Measurements from ENCODE around the gene OR2S2.

OR2S2 gene

DNA sequence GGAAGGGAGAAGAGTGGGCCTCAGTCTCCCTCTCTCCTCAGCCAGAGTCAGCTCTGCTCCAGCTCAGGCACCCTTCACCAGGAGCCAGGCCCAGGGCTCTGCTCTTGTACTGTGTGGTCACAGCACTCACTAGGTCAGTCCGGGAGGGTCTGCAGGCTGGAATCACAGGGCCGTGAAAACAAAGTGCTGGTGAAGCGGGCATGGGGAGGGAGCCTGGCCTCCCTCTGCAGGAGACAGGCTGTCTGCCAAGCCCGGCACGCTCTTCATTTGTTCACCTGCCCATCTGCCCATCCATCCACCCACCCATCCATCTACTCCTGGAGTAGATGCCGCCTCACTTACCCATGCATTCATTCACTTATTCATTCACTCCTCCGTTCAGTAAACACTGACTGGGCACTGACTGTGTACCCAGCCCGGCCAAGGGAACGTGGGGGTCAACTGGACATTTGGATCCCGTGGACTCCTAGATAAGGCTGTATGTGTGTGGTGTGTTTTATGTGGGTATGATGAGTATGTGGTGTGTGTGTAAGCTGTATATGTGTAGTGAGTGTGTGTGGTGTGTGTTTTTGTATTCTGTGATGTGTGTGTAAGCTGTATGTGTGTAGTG, 45.1 kb downstream of the OR2S2 start:
- H3K14ac ChIP-seq (ENCODE audit: low read length) = no peak overlapping the region
- H3K27me3 ChIP-seq (ENCODE audit: control insufficient read depth in 3 of 3, insufficient read depth in 3 of 3, low read depth in 1 of 3, low read length in 3 of 3) = no peaks in the 10 kb centered on the region
- no peak overlapping the region for H3K23ac ChIP-seq (ENCODE audit: low read depth, low read length, poor library complexity)
- H3K4me2 ChIP-seq (ENCODE audit: insufficient read depth, low read length, poor library complexity, severe bottlenecking) = no peak overlapping the region
- no peak for DNase-seq (ENCODE audit: low spot score)
- H3K27ac ChIP-seq (replicated peaks; ENCODE audit: low read length) = no peak overlapping the region
- no peak overlapping the region for H2BK120ac ChIP-seq (ENCODE audit: low read depth, low read length)
- no peaks in the 10 kb centered on the region for H3K79me1 ChIP-seq (ENCODE audit: low read depth, low read length)
- peak overlapping the region; percentile 30 for H3K18ac ChIP-seq (ENCODE audit: low read length)
- H2AFZ ChIP-seq (ENCODE audit: low read length) = no peak overlapping the region
- peaks cover 16 to 24% of the 10 kb centered on the region in 2 donors for H3K4me1 ChIP-seq (ENCODE audit: control insufficient read depth in 2 of 2, insufficient read depth in 1 of 2, low read depth in 1 of 2, low read length in 2 of 2)
- H3K4ac ChIP-seq (ENCODE audit: low read length) = no peak overlapping the region
- H2BK5ac ChIP-seq (ENCODE audit: low read length) = no peak overlapping the region
- no peaks in the 10 kb centered on the region for H3K36me3 ChIP-seq (replicated peaks in 1 of 2; ENCODE audit: control insufficient read depth in 2 of 2, insufficient read depth in 2 of 2, low read length in 2 of 2)
- no peak overlapping the region for H2AK5ac ChIP-seq (ENCODE audit: low read depth, low read length)
- H4K8ac ChIP-seq (ENCODE audit: low read depth, low read length) = no peak overlapping the region
- H3K9ac ChIP-seq (ENCODE audit: low read depth, low read length, poor library complexity) = no peak overlapping the region
- no peak overlapping the region for H2BK15ac ChIP-seq (ENCODE audit: low read length)
- no peak overlapping the region for H2BK12ac ChIP-seq (ENCODE audit: low read length)
- no peaks in the 10 kb centered on the region for H3K9me3 ChIP-seq (replicated peaks in 1 of 2; ENCODE audit: control insufficient read depth in 2 of 2, insufficient read depth in 1 of 2, low read depth in 1 of 2, low read length in 2 of 2)
- no peak overlapping the region for H4K91ac ChIP-seq (ENCODE audit: low read depth, low read length, poor library complexity)
- no CpG with 5 or more reads among the region's 10 CpGs for WGBS, 2 donors (ENCODE audit: extremely low coverage in 2 of 2, insufficient read length in 2 of 2, insufficient replicate concordance in 1 of 2)
- H3K4me3 ChIP-seq (ENCODE audit: low read length in 2 of 2) = no peak overlapping the region

DNA sequence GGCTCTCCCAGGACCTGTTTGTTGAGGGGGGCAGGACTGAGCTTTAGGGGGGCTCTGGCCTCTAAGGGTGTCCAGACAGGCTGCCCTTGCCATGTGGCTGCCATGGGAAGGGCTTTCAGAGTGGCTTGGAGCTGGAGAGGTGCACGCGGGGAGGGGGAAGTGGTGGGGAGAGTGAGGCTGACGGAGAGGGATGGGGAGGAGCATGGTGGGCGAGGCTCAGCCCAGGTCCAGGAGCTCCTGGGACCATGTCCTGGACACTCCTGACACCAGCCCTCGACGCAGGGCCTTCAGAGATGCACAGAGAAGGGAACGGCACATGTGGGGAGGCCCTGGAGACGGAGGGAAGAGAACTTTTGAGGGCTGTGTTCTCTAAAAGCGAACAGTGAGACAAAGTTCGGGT, 46.3 kb downstream of the OR2S2 start:
- Histone ChIP-seq H3K4me1 (ENCODE audit: control insufficient read depth in 2 of 2, insufficient read depth in 1 of 2, low read depth in 1 of 2, low read length in 2 of 2) (peaks cover 26 to 35% of the 10 kb centered on the region in 2 donors), H3K79me1 (ENCODE audit: low read depth, low read length) (no peaks in the 10 kb centered on the region), H3K4me2 (ENCODE audit: insufficient read depth, low read length, poor library complexity, severe bottlenecking) (no peak overlapping the region), H3K23ac (ENCODE audit: low read depth, low read length, poor library complexity) (no peak overlapping the region), H3K9me3 (replicated peaks in 1 of 2; ENCODE audit: control insufficient read depth in 2 of 2, insufficient read depth in 1 of 2, low read depth in 1 of 2, low read length in 2 of 2) (no peaks in the 10 kb centered on the region), H2BK12ac (ENCODE audit: low read length) (no peak overlapping the region), H2BK120ac (ENCODE audit: low read depth, low read length) (no peak overlapping the region), H3K14ac (ENCODE audit: low read length) (peak overlapping the region; percentile 59), H3K4ac (ENCODE audit: low read length) (no peak overlapping the region), H4K91ac (ENCODE audit: low read depth, low read length, poor library complexity) (no peak overlapping the region), H2BK15ac (ENCODE audit: low read length) (peak overlapping the region; percentile 21), H2AFZ (ENCODE audit: low read length) (no peak overlapping the region), H3K9ac (ENCODE audit: low read depth, low read length, poor library complexity) (no peak overlapping the region), H4K8ac (ENCODE audit: low read depth, low read length) (no peak overlapping the region), H3K27ac (replicated peaks; ENCODE audit: low read length) (no peak overlapping the region), H3K18ac (ENCODE audit: low read length) (peak overlapping the region; percentile 68), H3K27me3 (ENCODE audit: control insufficient read depth in 3 of 3, insufficient read depth in 3 of 3, low read depth in 1 of 3, low read length in 3 of 3) (no peaks in the 10 kb centered on the region), H3K36me3 (replicated peaks in 1 of 2; ENCODE audit: control insufficient read depth in 2 of 2, insufficient read depth in 2 of 2, low read length in 2 of 2) (no peaks in the 10 kb centered on the region), H3K4me3 (ENCODE audit: low read length in 2 of 2) (no peak overlapping the region), H2BK5ac (ENCODE audit: low read length) (no peak overlapping the region), H2AK5ac (ENCODE audit: low read depth, low read length) (peak overlapping the region; percentile 17)
- WGBS, 2 donors (ENCODE audit: extremely low coverage in 2 of 2, insufficient read length in 2 of 2, insufficient replicate concordance in 1 of 2) = no CpG with 5 or more reads among the region's 10 CpGs
- no peak for DNase-seq (ENCODE audit: low spot score)

DNA sequence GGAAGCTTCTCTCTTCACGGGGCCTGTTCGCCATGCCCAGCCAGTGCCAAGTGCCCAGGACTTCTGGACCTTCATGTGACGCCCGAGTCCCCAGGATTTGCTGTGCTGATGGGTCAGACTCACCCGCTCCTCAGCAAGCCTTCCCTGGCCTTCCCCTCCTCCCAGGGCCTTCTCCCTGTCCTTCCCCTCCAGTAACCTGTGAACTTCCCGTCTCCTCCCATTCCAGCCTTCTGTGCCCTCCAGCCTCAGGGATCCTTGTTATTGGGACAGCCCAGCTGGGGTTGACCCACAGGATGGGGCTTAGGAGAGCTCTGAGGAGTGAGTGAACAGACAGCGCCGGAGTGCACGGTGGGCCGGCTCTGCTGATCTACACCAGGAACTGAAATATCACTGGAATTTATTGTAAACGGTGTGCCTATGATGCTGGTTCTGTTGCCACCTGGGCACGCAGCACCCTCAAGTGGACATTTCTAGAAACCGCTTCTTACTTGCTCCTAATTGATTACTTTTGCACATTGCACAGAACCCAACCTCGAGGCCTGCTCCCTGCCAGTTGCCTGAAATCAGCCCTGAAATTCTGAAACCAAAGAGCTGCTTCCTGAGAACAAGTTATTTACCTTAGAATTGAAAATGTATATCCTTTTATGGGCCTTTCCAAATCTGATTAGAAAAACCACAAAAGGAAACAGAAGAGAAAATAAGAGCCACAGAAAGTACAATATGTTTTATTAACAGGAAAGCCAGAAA, 47.2 kb downstream of the OR2S2 start:
- peak overlapping the region; percentile 97 for H4K91ac ChIP-seq (ENCODE audit: low read depth, low read length, poor library complexity)
- WGBS, 2 donors (ENCODE audit: extremely low coverage in 2 of 2, insufficient read length in 2 of 2, insufficient replicate concordance in 1 of 2) = no CpG with 5 or more reads among the region's 14 CpGs
- peak overlapping the region; percentile 98 for H2BK12ac ChIP-seq (ENCODE audit: low read length)
- no peaks in the 10 kb centered on the region for H3K27me3 ChIP-seq (ENCODE audit: control insufficient read depth in 3 of 3, insufficient read depth in 3 of 3, low read depth in 1 of 3, low read length in 3 of 3)
- H3K9me3 ChIP-seq (replicated peaks in 1 of 2; ENCODE audit: control insufficient read depth in 2 of 2, insufficient read depth in 1 of 2, low read depth in 1 of 2, low read length in 2 of 2) = no peaks in the 10 kb centered on the region
- peak overlapping the region; percentile 69 for H2BK120ac ChIP-seq (ENCODE audit: low read depth, low read length)
- peak overlapping the region; percentile 66 for H2AK5ac ChIP-seq (ENCODE audit: low read depth, low read length)
- H2BK5ac ChIP-seq (ENCODE audit: low read length) = peak overlapping the region; percentile 87
- no peak overlapping the region for H3K27ac ChIP-seq (replicated peaks; ENCODE audit: low read length)
- H3K4me2 ChIP-seq (ENCODE audit: insufficient read depth, low read length, poor library complexity, severe bottlenecking) = no peak overlapping the region
- H3K36me3 ChIP-seq (replicated peaks in 1 of 2; ENCODE audit: control insufficient read depth in 2 of 2, insufficient read depth in 2 of 2, low read length in 2 of 2) = no peaks in the 10 kb centered on the region
- peak overlapping the region in 1 of 2 donors; percentile 17 for H3K4me3 ChIP-seq (ENCODE audit: low read length in 2 of 2)
- peaks cover 29 to 43% of the 10 kb centered on the region in 2 donors for H3K4me1 ChIP-seq (ENCODE audit: control insufficient read depth in 2 of 2, insufficient read depth in 1 of 2, low read depth in 1 of 2, low read length in 2 of 2)
- H3K23ac ChIP-seq (ENCODE audit: low read depth, low read length, poor library complexity) = peak overlapping the region; percentile 8
- H3K79me1 ChIP-seq (ENCODE audit: low read depth, low read length) = no peaks in the 10 kb centered on the region
- H3K9ac ChIP-seq (ENCODE audit: low read depth, low read length, poor library complexity) = no peak overlapping the region
- no peak overlapping the region for H4K8ac ChIP-seq (ENCODE audit: low read depth, low read length)
- no peak for DNase-seq (ENCODE audit: low spot score)
- peak overlapping the region; percentile 78 for H3K18ac ChIP-seq (ENCODE audit: low read length)
- no peak overlapping the region for H2AFZ ChIP-seq (ENCODE audit: low read length)
- H2BK15ac ChIP-seq (ENCODE audit: low read length) = peak overlapping the region; percentile 95
- peak overlapping the region; percentile 11 for H3K14ac ChIP-seq (ENCODE audit: low read length)
- H3K4ac ChIP-seq (ENCODE audit: low read length) = no peak overlapping the region
